SH-SY5Y (cell line): ENCODE data around the gene TPST2.

ENCODE experiments used
- GATA2 ChIP-seq: IDR thresholded peaks from 2 replicates; pipeline ENCODE4 v1.6.1; 2011; ENCODE audit warnings: mild to moderate bottlenecking, low read depth, low read length
- GATA3 ChIP-seq: IDR thresholded peaks from 2 replicates; pipeline ENCODE4 v1.6.1; 2011; ENCODE audit warnings: low read depth, mild to moderate bottlenecking, low read length, moderate library complexity

GRCh38 chr22:26547426-26547825 is 42.5 kb downstream of the TPST2 start:
- TF ChIP-seq GATA2: no peak
- TF ChIP-seq GATA3: no peak
